GM12801 (cell line): Measurements from ENCODE around the gene TMEM52.

ENCODE experiments used
- TF ChIP-seq, protein P1 (sequence below): IDR thresholded peaks from one replicate; pipeline ENCODE4 v1.5.1; 2011; ENCODE audit warnings: control low read depth; ENCODE audit not compliant: insufficient read length; ENCODE audit errors: extremely low read depth

Gene TMEM52

DNA sequence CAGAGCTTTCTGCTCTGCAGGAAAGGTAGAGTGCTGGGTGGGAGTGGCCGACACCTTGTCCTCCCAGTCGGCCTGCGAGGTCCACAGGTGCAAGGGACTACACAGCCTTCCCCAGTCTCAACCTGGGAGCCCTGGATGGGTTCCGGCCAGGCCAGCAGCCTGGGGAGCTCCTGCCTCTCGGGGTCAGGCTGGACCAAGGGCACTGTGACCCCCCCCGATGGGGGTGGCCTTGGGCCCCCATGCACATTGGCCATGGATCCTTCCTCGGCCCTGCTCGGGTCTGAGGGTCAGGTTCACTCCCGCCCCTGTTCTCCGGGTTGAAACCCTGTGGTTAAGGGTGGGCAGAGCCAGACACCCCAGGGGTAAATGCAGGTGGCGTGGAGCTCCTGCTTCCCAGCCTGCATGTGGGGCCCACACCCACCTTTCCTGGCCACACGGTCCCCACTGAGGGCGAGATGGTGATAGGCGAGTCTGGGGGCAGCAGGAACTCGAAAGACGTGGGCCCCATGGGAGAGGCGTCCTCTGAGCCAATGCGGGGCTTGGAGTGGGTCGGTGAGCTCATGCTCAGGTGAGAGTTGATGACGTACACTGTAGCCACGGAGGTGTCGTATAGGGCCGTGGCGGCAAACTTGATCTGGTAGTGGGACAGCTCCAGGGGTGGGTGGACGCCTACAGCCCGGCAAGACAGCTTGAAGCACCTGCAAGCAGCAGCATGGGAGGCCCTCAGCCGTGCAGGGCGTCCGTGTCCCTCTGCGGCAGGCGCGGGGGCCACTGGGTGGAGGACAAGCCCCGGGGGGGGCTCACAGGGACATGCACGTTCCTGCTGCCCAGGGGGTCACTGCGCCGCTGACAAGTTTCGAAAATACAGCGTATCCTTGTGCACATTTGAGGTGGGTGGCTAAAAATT is 10.8 kb upstream of the TMEM52 start:
- TF ChIP-seq, protein P1, sequence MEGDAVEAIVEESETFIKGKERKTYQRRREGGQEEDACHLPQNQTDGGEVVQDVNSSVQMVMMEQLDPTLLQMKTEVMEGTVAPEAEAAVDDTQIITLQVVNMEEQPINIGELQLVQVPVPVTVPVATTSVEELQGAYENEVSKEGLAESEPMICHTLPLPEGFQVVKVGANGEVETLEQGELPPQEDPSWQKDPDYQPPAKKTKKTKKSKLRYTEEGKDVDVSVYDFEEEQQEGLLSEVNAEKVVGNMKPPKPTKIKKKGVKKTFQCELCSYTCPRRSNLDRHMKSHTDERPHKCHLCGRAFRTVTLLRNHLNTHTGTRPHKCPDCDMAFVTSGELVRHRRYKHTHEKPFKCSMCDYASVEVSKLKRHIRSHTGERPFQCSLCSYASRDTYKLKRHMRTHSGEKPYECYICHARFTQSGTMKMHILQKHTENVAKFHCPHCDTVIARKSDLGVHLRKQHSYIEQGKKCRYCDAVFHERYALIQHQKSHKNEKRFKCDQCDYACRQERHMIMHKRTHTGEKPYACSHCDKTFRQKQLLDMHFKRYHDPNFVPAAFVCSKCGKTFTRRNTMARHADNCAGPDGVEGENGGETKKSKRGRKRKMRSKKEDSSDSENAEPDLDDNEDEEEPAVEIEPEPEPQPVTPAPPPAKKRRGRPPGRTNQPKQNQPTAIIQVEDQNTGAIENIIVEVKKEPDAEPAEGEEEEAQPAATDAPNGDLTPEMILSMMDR: no peak

DNA sequence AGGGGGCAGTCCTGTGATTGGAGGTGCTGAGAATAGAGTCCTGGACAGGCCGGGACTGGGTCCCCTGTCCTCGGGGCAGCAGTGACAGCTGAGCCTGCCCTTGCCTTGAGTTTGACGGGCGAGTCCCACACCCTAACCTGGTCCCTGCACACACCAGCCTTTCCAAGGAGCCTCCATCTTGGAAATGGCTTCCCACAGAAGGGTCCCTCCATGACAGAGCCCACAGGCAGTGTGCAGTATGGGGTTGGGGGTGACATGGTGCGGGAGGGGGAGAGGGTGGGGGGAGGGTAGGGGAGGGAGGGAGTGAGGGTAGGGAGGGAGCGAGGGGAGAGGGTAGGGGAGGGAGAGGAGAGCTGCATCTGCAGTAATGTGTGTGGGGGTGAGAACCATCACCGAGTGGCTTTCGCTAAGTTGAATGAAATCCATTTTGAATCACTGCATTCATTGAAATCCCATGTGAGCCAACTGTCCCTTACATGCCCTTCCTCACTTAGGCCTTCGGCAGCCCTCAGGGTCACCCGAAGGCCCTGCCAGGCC is 10.1 kb upstream of the TMEM52 start:
- TF ChIP-seq, protein P1: no peak

DNA sequence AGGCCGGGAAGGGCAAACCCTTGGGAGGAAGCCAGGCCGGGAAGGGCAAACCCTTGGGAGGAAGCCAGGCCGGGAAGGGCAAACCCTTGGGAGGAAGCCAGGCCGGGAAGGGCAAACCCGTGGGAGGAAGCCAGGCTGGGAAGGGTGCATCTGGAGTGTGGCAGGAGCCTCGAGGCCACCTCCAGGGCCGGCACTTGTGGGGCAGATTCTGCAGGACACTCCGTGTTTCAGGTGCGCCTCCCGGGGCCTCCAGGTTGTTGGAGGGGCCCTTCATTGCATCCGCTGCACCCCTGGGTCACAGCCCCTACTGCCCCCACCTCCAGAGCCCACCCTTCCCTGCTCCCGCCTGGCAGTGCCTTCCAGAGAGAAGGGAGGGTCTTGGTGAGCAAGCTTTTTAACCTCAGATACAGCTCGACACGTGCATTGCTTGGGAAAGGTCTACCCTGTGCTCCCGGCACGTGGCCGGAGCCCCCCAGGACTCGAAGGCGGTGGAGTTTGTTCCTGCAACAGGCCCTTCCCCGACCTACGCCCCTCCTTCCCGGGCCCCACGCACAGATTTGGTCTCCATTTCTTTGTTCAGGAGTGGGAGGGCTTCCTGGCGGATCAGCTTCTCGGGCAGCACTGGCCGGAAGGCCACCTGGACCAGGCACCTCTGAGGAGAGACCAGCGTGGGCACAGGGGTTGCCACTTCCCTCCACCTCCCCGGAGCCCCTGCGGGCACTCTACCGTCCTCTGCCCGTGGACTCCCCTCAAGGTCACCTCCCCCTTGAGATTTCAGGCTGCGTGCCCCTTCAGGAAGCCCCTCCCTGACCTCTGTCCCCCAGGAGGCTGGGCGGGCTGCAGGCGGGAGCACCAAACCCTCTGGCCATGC is 9.4 kb upstream of the TMEM52 start:
- TF ChIP-seq, protein P1: no peak

DNA sequence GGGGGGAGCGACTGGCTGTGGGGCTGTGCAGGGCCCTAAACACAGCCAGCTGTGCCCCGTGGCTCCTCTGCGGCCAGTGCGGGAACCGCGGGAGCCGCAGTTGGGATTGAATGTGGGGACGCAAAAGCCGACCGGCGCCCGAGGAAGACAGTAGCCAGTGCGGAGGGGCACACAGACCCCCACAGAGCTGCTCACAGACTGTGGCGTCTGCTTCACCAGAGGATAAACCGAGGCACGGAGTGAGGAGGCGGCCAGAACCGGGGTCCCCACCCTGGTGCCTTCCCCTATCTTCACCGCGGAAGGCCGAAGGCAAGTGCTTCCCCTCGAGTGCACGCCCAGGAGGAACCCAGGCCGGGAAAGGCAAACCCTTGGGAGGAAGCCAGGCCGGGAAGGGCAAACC is 8.7 kb upstream of the TMEM52 start:
- TF ChIP-seq, protein P1: no peak

DNA sequence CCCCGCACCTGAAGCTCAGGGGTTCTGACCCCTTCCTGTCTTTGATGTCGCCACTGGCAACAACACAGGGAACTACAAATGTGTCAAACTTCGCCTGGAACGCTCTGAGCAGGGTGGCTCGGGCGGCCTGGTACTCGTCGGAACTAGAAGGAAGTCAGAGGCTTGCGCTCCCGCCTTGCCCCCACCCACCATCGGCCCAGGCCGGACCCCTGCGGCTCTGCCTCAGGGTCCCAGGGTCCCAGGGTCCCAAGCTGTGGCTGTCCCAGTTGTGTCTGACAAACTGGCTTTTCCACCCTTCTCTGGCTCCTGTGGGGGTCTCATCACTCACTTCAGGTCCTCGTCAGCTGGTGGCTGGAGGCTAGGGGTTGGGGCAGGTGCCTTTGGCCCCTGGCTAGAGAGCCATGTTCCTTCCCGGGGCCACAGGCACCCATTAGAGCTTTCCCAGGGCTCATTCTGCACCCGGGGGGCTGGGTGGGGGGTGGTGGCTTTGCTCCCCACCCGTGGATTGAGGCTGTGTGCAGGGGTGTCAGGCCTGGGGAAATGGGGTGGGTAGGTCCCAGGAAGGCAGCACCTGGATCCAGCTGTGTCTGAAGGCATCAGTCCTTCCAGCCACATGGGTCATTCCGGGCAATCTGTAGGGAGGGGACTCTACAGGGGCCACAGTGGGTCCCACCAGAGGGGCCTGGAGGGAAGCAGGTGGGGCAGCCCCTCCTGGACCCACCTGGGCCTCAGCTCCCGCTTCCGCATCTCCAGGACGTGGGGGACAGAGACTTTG is 8.0 kb upstream of the TMEM52 start:
- TF ChIP-seq, protein P1: no peak

DNA sequence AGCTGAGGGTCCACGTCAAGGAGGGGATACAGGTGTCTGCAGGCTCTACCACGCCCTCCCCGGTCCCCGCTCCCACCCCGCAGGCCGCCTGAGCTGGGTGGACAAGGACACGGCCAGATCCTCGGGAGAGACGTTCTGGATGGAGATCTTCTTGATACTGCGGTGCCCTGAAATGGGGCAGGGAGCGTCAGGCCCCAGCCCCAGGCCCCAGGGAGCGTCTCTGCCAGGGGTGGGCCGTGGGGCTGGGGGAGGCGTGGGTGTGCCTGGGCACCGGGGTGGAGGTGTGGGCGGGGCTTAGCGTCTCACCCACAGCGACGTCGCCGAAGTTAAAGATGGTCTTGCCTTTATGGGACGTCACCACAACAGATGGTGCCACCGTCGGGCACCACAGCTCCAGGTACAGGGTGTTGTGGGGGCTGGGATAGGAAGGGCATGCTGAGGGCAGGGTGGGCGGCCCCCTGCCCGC is 7.3 kb upstream of the TMEM52 start:
- TF ChIP-seq, protein P1: no peak
